GM10847 (cell line): ENCODE measurements around the gene UBE2L5.

ENCODE experiments used
- POLR2A ChIP-seq: IDR thresholded peaks from 2 replicates; pipeline ENCODE4 v1.6.1; 2011; ENCODE audit not compliant: insufficient read length; ENCODE audit errors: extremely low read depth

The UBE2L5 gene

GRCh38 chr13:30422054-30422839 lies at the start of gene UBE2L5:
Gene UBE2L5 (plus strand): TSS chr13:30422493. CDS start chr13:30427991, 5,498 bp downstream.
- peak; percentile 50 for TF ChIP-seq POLR2A

- TF ChIP-seq POLR2A: no peak
Observed at GRCh38 chr13:30373727-30374126, 48.6 kb upstream of the UBE2L5 start.

DNA sequence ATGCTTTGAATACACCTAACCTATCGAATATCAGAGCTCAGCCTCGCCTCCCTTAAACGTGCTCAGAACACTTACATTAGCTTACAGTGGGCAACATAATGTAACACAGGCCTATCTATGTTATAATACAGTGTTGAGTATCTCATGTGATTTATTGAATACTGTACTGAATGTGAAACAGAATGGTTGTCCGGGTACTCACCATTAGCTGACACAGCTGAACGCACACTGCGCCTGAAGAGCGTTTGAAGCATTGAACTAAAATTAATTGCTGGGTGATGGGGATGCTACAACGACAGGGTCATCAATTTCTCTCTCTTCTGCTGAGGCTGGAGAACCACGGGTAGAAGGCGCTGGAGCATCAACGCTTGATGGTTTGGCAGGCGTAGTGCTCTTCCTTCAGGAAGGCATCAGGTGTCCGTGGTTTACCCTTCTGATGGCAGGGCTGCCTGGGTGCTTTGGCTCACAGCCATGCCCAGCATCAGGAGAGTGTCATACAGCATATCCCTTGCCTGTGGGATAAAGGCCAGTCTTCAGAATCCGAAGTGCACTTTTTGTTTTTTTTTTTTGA lies 46.9 kb upstream of the UBE2L5 start:
- no peak for TF ChIP-seq POLR2A

- peak; percentile 28 for TF ChIP-seq POLR2A
Observed at GRCh38 chr13:30376426-30377311, 45.6 kb upstream of the UBE2L5 start.

GRCh38 chr13:30377312-30377685 lies 45.0 kb upstream of the UBE2L5 start:
- TF ChIP-seq POLR2A: no peak

- TF ChIP-seq POLR2A: no peak
Observed at GRCh38 chr13:30378191-30378590, 44.1 kb upstream of the UBE2L5 start.

- no peak for TF ChIP-seq POLR2A
Observed at GRCh38 chr13:30381049-30381448, 41.2 kb upstream of the UBE2L5 start.

DNA sequence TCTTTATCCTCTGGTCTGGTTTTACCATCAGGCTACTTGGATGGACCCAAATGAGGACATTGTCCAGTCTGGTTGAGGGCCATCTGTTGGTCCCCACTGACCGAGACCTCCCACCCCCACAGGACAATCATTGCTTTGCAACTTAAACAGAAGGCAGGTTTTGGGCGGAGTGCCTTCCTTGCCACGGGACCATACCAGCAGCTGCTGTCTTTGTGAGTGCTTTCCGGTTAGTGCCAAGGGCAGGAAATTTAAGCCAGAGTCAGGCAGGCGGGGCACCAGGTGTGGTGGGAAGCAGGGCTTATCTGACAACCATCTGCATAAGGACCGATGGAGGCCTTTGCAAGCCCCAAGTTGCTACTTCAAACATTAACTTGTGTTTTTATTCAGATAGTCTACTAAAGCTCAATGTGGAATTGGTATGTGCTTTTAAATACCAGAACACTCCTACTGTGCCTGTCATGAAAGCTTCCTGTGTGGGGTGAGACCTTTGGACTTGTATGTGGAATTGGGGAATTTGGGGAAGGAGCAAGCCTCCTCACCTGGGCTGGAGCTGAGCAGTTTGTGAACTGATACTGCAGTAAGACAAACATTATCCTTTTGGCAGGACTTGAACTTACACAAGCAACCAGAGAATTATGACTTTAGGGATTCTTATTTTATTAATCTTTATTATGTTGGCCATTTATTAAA lies 39.3 kb upstream of the UBE2L5 start:
- TF ChIP-seq POLR2A: no peak

GRCh38 chr13:30388406-30389283 lies 33.6 kb upstream of the UBE2L5 start:
- TF ChIP-seq POLR2A: no peak

DNA sequence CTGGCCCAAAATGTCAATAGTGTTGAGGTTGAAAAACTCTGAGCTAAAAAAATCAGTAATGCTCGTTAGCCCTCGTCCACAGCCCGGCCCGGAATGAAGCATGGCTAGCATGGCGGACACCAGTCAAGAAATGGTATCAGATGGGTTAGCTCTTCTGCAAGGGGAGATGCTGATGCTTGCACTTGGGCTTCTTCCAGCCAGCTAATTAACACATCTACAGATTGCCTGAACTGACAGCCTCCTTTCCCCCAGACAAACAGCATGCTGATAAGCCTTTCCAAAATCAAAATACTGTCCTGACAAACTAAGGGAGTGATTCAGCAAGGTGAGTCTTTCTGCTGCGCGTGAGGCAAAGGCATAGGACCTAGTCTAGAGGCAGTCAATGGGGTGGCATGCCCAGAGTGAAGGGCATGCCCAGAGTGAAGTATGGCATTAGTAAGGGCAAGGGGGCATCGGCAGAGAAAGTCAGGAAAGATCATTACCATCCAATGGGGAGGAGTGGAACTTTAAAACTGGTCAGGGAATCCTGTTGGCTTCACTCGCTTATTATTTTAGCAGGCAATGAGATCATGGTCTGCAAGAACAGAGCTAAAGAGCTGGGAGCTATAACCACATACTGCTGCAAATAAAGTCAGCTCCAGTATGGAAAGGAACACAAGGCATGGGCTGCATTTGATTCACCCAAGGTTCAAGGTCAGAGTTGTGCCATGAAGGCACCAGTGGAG lies 30.2 kb upstream of the UBE2L5 start:
- TF ChIP-seq POLR2A: no peak

DNA sequence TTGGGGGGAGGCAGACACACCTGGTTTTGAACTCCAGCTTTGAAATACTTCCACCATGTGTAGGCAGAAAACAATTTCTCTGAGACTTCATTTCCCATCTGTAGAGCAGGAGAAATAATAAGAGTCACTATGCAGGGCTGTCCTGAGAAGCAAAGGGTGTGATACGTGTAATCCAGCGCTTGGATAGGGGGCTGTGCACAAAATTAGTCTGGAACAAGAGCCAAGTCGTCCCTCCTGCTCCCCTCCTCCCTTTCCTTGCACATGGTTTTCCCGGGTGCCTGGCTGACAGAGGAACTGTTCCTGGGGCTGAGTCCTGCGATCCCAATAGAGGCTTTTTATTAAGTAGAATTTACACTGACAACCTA lies 29.6 kb upstream of the UBE2L5 start:
- no peak for TF ChIP-seq POLR2A

- TF ChIP-seq POLR2A: no peak
Observed at GRCh38 chr13:30394751-30395191, 27.5 kb upstream of the UBE2L5 start.
